CD4-positive, alpha-beta T cell (primary cell): ENCODE measurements around the gene CCSER1. TPM values are rescaled to one million over a fixed set of nuclear protein-coding genes. Genes with fewer than 3 reads are reported as not detected.

ENCODE experiments used
- ATAC-seq: fragments of 200-7000 bp; cut with Tn5 transposase; one replicate; pipeline ENCODE4 v1.10.0; 2022; ENCODE audit warnings: mild to moderate bottlenecking; ENCODE audit not compliant: poor library complexity
- CTCF ChIA-PET: fragments of 350-600 bp; sonication (Branson Sonifier 250); formaldehyde crosslinking; loops from one replicate; lab custom pipeline; 2021; ENCODE audit warnings: antibody characterized with exemption, inconsistent platforms; lab: Charles Lee
- POLR2A ChIA-PET: fragments of 350-600 bp; sonication (Branson Sonifier 250); formaldehyde crosslinking; loops from one replicate; lab custom pipeline; 2021; ENCODE audit warnings: antibody characterized with exemption, inconsistent platforms; lab: Charles Lee
- DNase-seq, 14 experiments: peaks; one replicate each; pipeline ENCODE4 v3.0.0-alpha.2; 2013 to 2020; ENCODE audit warnings: mixed read lengths in 2 of 14
- H3K27ac ChIP-seq, 2 donors: one replicate each; pipeline versions ENCODE4 v1.5.1 to v1.7.0; 2013; ENCODE audit warnings: low read length in 2 of 2, low read depth in 1 of 2, mild to moderate bottlenecking in 1 of 2
- H3K27me3 ChIP-seq, 2 experiments: 1 replicate in 1 of 2; 2 replicates in 1 of 2; pipeline versions ENCODE4 v1.6.1 to v1.7.0; 2013; ENCODE audit warnings: low read length in 2 of 2, control low read depth in 1 of 2, mild to moderate bottlenecking in 1 of 2, moderate library complexity in 1 of 2; ENCODE audit not compliant: insufficient read depth in 2 of 2, control insufficient read depth in 1 of 2
- H3K36me3 ChIP-seq: one replicate; pipeline ENCODE4 v1.6.1; 2013; ENCODE audit warnings: low read length, control low read depth; ENCODE audit not compliant: insufficient read depth
- H3K4me1 ChIP-seq: one replicate; pipeline ENCODE4 v1.6.1; 2013; ENCODE audit warnings: low read length, control low read depth; ENCODE audit not compliant: insufficient read depth
- H3K4me3 ChIP-seq: one replicate; pipeline ENCODE4 v1.5.1; 2013; ENCODE audit warnings: mild to moderate bottlenecking, low read length, moderate library complexity
- H3K9me3 ChIP-seq, 2 experiments: 1 replicate in 1 of 2; 2 replicates in 1 of 2; pipeline versions ENCODE4 v1.6.1 to v1.7.0; 2013; ENCODE audit warnings: low read length in 2 of 2, mild to moderate bottlenecking in 2 of 2, control low read depth in 1 of 2, moderate library complexity in 1 of 2; ENCODE audit not compliant: control insufficient read depth in 1 of 2, insufficient read depth in 1 of 2
- H3K27ac Mint-ChIP-seq: one replicate; pipeline ENCODE4 v1.8.0; 2020; ENCODE audit warnings: mixed read lengths
- H3K27me3 Mint-ChIP-seq: one replicate; pipeline ENCODE4 v1.8.0; 2021; ENCODE audit warnings: mixed read lengths
- H3K36me3 Mint-ChIP-seq: one replicate; pipeline ENCODE4 v1.8.0; 2021; ENCODE audit warnings: low read depth, mixed read lengths
- H3K4me1 Mint-ChIP-seq: one replicate; pipeline ENCODE4 v1.8.0; 2021; ENCODE audit warnings: low read depth, mixed read lengths
- H3K4me3 Mint-ChIP-seq: one replicate; pipeline ENCODE4 v1.8.0; 2020; ENCODE audit warnings: mild to moderate bottlenecking, mixed read lengths
- H3K9me3 Mint-ChIP-seq: one replicate; pipeline ENCODE4 v1.8.0; 2020; ENCODE audit warnings: mixed read lengths
- CTCF ChIP-seq: fragments of 200-600 bp; IDR thresholded peaks from one replicate; pipeline ENCODE4 v1.8.0; 2022; ENCODE audit warnings: antibody characterized with exemption, mild to moderate bottlenecking
- intact Hi-C, 2 experiments: fragments of 100-400 bp; cut with DNase I in 1 of 2; cut with micrococcal nuclease in 1 of 2; formaldehyde crosslinking; loops; one replicate each; pipeline versions ENCODE4 v1.15.1 to v1.9.0; 2023 to 2025; cut with DNase I, micrococcal nuclease
- total RNA-seq, 174 experiments: library from RNA in 2 of 174; stranded (reverse) in 2 of 174; gene quantifications; one replicate each; pipeline ENCODE4 v1.2.3 and lab custom pipeline; 2021 to 2026

Gene CCSER1
- total RNA-seq, 2 experiments from 2014 or later: 0.36 to 0.71 TPM

DNA sequence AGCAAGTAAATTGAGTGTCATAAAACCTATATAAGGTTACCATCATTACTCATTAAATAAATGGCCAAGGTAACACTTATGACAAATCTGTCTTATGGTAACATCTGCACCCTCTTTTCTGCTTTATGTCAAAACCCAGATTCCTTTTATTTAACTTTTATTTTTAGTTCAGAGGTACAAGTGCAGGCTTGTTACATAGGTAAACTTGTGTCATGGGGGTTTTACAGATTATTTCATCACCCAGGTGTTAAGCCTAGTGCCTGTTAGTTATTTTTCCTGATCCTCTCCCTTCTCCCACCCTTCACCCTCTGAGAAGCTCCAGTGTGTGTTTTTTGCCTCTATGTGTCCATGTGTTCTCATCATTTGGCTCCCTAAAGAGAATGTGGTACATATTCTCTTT, 930.7 kb downstream of the CCSER1 start:
- Mint-ChIP-seq H3K9me3 (peaks cover 2% of the 10 kb centered on the region), H3K27ac (no peak overlapping the region), H3K27me3 (no peaks in the 10 kb centered on the region), H3K4me1 (no peaks in the 10 kb centered on the region), H3K36me3 (no peaks in the 10 kb centered on the region), H3K4me3 (no peak overlapping the region)
- TF ChIP-seq CTCF: no peak
- CTCF ChIA-PET: no interaction called here
- Histone ChIP-seq H3K27me3 (no peaks in the 10 kb centered on the region), H3K9me3 (no peaks in the 10 kb centered on the region), H3K27ac (no peak overlapping the region), H3K4me1 (no peaks in the 10 kb centered on the region), H3K36me3 (no peaks in the 10 kb centered on the region), H3K4me3 (no peak overlapping the region)
- intact Hi-C loops: no loop called here
- DNase-seq (no peak), ATAC-seq (no peak)
- POLR2A ChIA-PET: no interaction called here

GRCh38 chr4:91058345-91058744, 931.2 kb downstream of the CCSER1 start:
- Histone ChIP-seq H3K36me3 (no peaks in the 10 kb centered on the region), H3K27me3 (no peaks in the 10 kb centered on the region), H3K4me1 (no peaks in the 10 kb centered on the region), H3K9me3 (no peaks in the 10 kb centered on the region), H3K27ac (no peak overlapping the region), H3K4me3 (no peak overlapping the region)
- no peak overlapping the region for H3K27ac Mint-ChIP-seq
- H3K36me3 Mint-ChIP-seq: no peaks in the 10 kb centered on the region
- no peak overlapping the region for H3K4me3 Mint-ChIP-seq
- CTCF ChIA-PET: no interaction called here
- DNase-seq (no peak), ATAC-seq (no peak)
- POLR2A ChIA-PET: no interaction called here
- H3K9me3 Mint-ChIP-seq: peaks cover 2% of the 10 kb centered on the region
- TF ChIP-seq CTCF: no peak
- intact Hi-C loops: no loop called here
- H3K4me1 Mint-ChIP-seq: no peaks in the 10 kb centered on the region
- no peaks in the 10 kb centered on the region for H3K27me3 Mint-ChIP-seq

DNA sequence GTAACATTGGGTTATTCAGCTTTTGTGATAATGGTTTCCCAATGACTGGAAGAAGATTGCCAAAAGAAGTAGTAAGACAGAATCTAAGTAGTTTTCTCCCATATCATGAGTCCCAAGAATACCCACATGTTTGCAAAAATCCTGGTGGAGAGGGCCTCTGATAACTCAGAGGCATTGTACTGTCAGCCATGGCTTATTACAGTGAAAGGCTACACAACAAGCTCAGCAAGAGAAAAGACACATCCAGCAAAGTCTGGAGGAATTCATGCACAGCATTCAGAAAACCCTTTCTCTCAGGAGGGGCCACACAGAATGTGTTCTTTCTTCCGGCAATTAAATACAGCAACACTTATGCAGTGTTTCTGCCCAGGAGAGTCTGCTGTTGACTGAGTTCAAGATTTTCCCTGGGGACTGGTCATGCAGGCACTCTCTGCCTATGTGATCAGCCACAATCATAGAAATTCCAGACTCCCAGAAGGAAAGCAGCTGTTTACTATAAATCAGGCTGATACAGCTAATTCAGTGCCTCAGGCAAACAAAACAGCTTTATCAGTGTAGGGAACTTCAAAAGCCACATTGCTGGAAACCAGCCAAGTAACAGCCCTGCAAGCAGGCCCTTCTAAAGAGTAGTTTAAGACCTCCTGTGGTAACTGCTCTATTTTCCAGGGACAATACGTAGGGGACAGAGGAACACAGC, 937.1 kb downstream of the CCSER1 start:
- ATAC-seq: no peak
- no peaks in the 10 kb centered on the region for H3K36me3 Mint-ChIP-seq
- no peak for TF ChIP-seq CTCF

More for the DNA sequence above, 937.1 kb downstream of the CCSER1 start:
- POLR2A ChIA-PET: no interaction called here
- no peaks in the 10 kb centered on the region for H3K9me3 Mint-ChIP-seq
- no peaks in the 10 kb centered on the region for H3K27me3 Mint-ChIP-seq
- Histone ChIP-seq H3K27ac (no peak overlapping the region), H3K4me3 (no peak overlapping the region), H3K36me3 (no peaks in the 10 kb centered on the region), H3K9me3 (peaks cover 0 to 4% of the 10 kb centered on the region in 2 experiments), H3K27me3 (no peaks in the 10 kb centered on the region), H3K4me1 (no peaks in the 10 kb centered on the region)
- no peaks in the 10 kb centered on the region for H3K4me1 Mint-ChIP-seq
- H3K4me3 Mint-ChIP-seq: no peak overlapping the region
- H3K27ac Mint-ChIP-seq: no peak overlapping the region
- no peak for DNase-seq
- CTCF ChIA-PET: no interaction called here
- intact Hi-C loops: no loop called here
